ENCODE results near the gene TAPBP.

DNA sequence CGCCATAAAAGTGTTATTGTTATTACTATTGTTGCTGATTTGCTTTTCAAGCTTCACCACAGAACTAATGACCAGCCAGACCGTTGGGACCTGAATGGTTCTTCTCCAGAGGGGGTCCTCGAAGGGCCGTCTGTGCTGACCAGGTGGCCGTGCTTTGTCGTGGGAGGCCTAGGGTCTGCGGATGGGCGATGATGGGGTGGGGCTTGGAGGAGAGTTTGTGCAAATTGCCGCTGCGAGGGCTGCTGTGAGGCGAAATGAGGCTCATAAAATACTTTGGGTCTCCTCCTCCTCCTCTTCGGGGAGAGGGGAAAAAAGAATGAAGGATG lies 9.7 kb upstream of the TAPBP start:
- TF ChIP-seq POLR2AphosphoS5 (IDR thresholded peaks at IDR 0.05) (no peak), POLR2A (IDR thresholded peaks at IDR 0.05) (no peak)
- TF ChIP-seq, protein P1, sequence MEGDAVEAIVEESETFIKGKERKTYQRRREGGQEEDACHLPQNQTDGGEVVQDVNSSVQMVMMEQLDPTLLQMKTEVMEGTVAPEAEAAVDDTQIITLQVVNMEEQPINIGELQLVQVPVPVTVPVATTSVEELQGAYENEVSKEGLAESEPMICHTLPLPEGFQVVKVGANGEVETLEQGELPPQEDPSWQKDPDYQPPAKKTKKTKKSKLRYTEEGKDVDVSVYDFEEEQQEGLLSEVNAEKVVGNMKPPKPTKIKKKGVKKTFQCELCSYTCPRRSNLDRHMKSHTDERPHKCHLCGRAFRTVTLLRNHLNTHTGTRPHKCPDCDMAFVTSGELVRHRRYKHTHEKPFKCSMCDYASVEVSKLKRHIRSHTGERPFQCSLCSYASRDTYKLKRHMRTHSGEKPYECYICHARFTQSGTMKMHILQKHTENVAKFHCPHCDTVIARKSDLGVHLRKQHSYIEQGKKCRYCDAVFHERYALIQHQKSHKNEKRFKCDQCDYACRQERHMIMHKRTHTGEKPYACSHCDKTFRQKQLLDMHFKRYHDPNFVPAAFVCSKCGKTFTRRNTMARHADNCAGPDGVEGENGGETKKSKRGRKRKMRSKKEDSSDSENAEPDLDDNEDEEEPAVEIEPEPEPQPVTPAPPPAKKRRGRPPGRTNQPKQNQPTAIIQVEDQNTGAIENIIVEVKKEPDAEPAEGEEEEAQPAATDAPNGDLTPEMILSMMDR (IDR thresholded peaks at IDR 0.05), result no peak
